ENCODE measurements around the gene CPEB4.
A peak's percentile ranks its signal among the peaks of the same experiment; 100 is the strongest.

The CPEB4 gene

GRCh38 chr5:173904151-173904550 lies 16.0 kb downstream of the CPEB4 start:
- H3K4me3 ChIP-seq (ENCODE audit: low read length) = no peak overlapping the region
- DNase-seq (ENCODE audit: low read depth, low spot score) = no peak

- H3K4me3 ChIP-seq (ENCODE audit: low read length) = no peak overlapping the region
- DNase-seq (ENCODE audit: low read depth, low spot score) = no peak
Observed at GRCh38 chr5:173907284-173907683, 19.1 kb downstream of the CPEB4 start.

- no peak for DNase-seq (ENCODE audit: low read depth, low spot score)
Observed at GRCh38 chr5:173907686-173908371, 19.7 kb downstream of the CPEB4 start.

GRCh38 chr5:173909199-173909598 lies 21.1 kb downstream of the CPEB4 start:
- H3K4me3 ChIP-seq (ENCODE audit: low read length) = no peak overlapping the region
- DNase-seq (ENCODE audit: low read depth, low spot score) = no peak

More at GRCh38 chr5:173907686-173908371, 19.7 kb downstream of the CPEB4 start:
- no peak overlapping the region for H3K4me3 ChIP-seq (ENCODE audit: low read length)

DNA sequence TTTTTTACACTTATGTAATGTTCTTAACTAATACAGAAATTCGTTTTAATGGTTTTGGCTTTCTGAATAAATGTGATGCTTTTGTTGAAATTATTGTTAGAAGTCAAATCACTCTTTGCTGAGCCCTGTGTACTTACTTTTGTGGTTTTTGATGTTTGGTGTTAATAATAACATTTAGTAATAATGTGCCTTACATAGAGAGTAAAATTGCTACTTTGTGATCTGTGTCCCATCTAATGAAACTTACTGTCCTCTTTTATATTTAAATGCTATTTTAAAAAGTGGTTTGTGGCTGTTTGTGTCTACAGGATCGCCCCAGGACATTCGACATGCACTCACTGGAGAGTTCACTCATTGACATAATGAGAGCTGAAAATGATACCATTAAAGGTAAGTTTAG lies 22.1 kb downstream of the CPEB4 start:
- no peak overlapping the region for H3K4me3 ChIP-seq (ENCODE audit: low read length)
- no peak for DNase-seq (ENCODE audit: low read depth, low spot score)

DNA sequence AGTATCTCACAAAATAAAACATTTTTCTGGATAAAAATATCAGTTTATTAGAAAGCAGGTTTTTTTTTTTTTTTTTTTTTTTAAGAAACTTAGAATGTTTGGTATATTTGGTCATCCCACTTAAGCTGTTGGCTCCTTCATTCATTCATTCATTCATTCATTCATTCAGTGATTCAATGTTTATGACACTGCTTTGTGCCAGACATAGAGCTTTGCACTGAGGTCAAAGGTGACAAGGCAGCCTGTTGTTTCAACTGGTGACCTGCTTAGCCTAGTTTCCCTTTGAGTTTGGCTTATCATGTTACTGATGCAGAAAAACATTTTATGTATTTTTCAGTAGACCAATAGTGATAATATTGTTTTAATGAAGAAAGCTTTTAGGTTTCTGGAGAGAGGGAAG lies 23.5 kb downstream of the CPEB4 start:
- H3K4me3 ChIP-seq (ENCODE audit: low read length) = no peak overlapping the region
- no peak for DNase-seq (ENCODE audit: low read depth, low spot score)

- H3K4me3 ChIP-seq (ENCODE audit: low read length) = no peak overlapping the region
- no peak for DNase-seq (ENCODE audit: low read depth, low spot score)
Observed at GRCh38 chr5:173913686-173914321, 25.7 kb downstream of the CPEB4 start.

DNA sequence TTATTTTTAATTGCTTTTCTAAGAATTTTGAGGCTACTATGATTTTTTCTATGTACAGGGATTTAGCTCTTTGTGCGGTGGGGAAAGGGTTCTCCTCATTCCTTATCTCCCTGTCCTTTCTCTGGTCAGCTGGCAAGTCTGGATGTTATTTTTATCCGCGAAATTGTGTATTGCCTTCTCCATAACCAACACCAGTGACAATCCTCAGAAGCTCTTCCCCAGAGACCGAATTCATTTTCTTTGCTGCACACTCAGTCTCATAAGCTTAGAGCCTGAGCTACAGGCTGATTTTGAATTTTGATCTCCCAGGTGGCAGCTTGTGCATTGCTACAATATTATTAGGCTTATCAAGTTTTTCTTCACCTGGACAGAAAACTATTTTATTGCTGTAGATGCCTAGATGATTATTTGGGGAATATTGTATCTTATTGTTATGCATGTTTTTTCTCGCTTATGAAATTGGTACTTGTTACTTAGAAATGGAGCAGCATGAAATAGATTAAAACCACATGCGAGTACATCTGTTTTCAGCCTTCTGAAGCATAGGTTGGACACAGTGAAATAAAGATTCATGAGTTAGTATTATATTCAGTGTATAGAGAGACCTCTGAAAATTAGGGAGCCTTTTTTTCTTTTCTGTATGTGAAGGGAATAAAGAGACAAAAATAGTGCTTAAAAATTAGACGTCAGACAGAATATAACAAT lies 27.3 kb downstream of the CPEB4 start:
- H3K4me3 ChIP-seq (ENCODE audit: low read length) = no peak overlapping the region
- DNase-seq (ENCODE audit: low read depth, low spot score) = no peak

GRCh38 chr5:173916233-173916632 lies 28.1 kb downstream of the CPEB4 start:
- H3K4me3 ChIP-seq (ENCODE audit: low read length) = no peak overlapping the region
- DNase-seq (ENCODE audit: low read depth, low spot score) = no peak

- DNase-seq (ENCODE audit: low read depth, low spot score) = peak; percentile 88
- H3K4me3 ChIP-seq (ENCODE audit: low read length) = peak overlapping the region; percentile 77
Observed at GRCh38 chr5:173917788-173918786, 29.9 kb downstream of the CPEB4 start.

DNA sequence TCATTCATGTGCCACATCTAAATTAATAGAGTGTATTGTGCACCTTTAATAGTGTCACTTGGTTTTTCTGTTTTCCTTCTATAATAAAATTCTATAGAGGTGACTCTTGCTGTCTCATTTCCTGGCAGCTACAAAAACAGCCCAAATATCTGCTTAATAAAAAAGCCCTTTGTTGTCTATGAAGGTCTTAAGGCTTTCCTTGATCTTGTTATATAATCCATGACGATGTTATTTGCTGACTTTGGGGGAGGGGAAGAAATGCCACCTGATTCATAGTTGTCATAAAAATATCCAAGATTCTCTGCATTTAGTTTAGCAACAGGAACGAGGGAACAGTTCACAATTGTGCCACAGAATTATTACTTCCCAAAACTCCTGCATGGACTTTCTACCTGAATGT lies 31.3 kb downstream of the CPEB4 start:
- no peak overlapping the region for H3K4me3 ChIP-seq (ENCODE audit: low read length)
- DNase-seq (ENCODE audit: low read depth, low spot score) = no peak

GRCh38 chr5:173920024-173920753 lies 32.0 kb downstream of the CPEB4 start:
- DNase-seq (ENCODE audit: low read depth, low spot score) = no peak
- H3K4me3 ChIP-seq (ENCODE audit: low read length) = no peak overlapping the region

GRCh38 chr5:173920866-173921555 lies 32.9 kb downstream of the CPEB4 start:
- no peak for DNase-seq (ENCODE audit: low read depth, low spot score)
- H3K4me3 ChIP-seq (ENCODE audit: low read length) = no peak overlapping the region

- DNase-seq (ENCODE audit: low read depth, low spot score) = no peak
Observed at GRCh38 chr5:173922527-173922926, 34.4 kb downstream of the CPEB4 start.

GRCh38 chr5:173923218-173924095 lies 35.3 kb downstream of the CPEB4 start:
- H3K4me3 ChIP-seq (ENCODE audit: low read length) = no peak overlapping the region
- no peak for DNase-seq (ENCODE audit: low read depth, low spot score)

More at GRCh38 chr5:173922527-173922926, 34.4 kb downstream of the CPEB4 start:
- H3K4me3 ChIP-seq (ENCODE audit: low read length) = no peak overlapping the region

DNA sequence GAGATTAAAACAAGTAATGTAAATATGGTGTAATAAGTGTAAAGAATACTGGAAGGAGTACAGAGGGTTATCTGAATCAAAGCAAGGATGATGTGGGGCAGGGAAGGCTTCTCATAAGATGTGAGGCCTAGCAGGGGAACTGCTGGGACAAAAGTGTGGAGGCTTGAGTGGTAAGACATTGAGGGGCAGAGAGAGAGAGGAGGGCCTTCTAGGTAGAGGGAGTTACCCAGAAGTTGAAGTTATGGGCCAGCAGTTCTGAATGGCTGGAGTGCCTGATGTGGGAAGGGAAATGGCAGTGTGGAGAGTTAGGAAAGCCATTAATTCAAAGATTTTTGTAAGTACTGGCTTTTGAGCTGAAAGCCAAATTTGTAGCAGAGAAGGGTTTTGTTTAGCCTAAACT lies 36.8 kb downstream of the CPEB4 start:
- no peak for DNase-seq (ENCODE audit: low read depth, low spot score)

DNA sequence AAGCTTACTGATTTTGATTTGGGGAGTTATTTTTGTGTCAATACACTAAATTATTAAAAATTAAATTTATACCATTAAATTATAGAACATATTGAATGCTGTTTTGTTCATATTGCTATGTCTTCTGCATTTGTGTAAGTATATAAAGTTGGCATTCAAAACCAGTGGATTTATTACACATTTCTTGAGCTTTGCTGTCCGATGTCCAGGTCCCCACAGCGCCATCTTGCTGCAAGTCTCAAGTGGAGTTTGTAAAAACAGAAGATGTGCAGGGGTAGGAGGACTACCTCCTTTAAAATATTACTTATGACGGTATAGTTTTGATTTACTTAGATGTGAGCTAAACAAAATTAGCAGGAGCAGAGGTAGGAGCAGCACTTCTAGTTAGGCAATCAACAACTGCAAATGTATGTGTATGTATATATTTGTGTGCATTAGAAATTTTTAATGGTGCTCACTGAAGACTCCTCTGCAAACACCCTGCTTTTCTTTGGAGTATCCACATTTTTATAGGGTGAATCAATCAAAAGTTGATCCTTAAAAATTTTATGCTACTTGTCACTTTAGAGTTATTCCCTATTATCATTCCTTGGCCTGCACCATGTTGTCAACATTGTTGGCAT lies 37.4 kb downstream of the CPEB4 start:
- DNase-seq (ENCODE audit: low read depth, low spot score) = peak; percentile 19
- no peak overlapping the region for H3K4me3 ChIP-seq (ENCODE audit: low read length)

More for the DNA sequence above, 36.8 kb downstream of the CPEB4 start:
- no peak overlapping the region for H3K4me3 ChIP-seq (ENCODE audit: low read length)

All from Jurkat, Clone E6-1 (cell line).